HG02763 (cell line): ENCODE data around the gene BTBD8.
A peak's percentile ranks its signal among the peaks of the same experiment; 100 is the strongest.
"Not testable (repeated sequence)": the region's sequence is repeated elsewhere in the genome, so short reads cannot be mapped to it uniquely, and the experiment has no call there.

Experiments used
- ATAC-seq: cut with Tn5 transposase; IDR thresholded peaks from one replicate; pipeline ENCODE4 v1.9.1; 2021; ENCODE audit warnings: mild to moderate bottlenecking, moderate library complexity; ENCODE audit not compliant: unreplicated experiment

BTBD8 gene

GRCh38 chr1:92080128-92080985 lies at the start of gene BTBD8:
Gene BTBD8, plus strand, starts transcription at chr1:92080345. Its CDS starts 227 bp downstream, at chr1:92080572.
- peak; percentile 95 for ATAC-seq

GRCh38 chr1:92030656-92031107 lies 49.5 kb upstream of the BTBD8 start:
- ATAC-seq, result no peak

GRCh38 chr1:92031281-92032110 lies 48.6 kb upstream of the BTBD8 start:
- no peak for ATAC-seq

GRCh38 chr1:92037400-92037799 lies 42.7 kb upstream of the BTBD8 start:
- ATAC-seq, result no peak

- no peak for ATAC-seq
Observed at GRCh38 chr1:92038695-92039346, 41.3 kb upstream of the BTBD8 start.

- no peak for ATAC-seq
Observed at GRCh38 chr1:92040971-92041370, 39.2 kb upstream of the BTBD8 start.

- ATAC-seq, result no peak
Observed at GRCh38 chr1:92043621-92044020, 36.5 kb upstream of the BTBD8 start.

GRCh38 chr1:92045766-92046495 lies 34.2 kb upstream of the BTBD8 start:
- no peak for ATAC-seq

- no peak for ATAC-seq
Observed at GRCh38 chr1:92051948-92052347, 28.2 kb upstream of the BTBD8 start.

- no peak for ATAC-seq
Observed at GRCh38 chr1:92065042-92065441, 15.1 kb upstream of the BTBD8 start.

- ATAC-seq, result no peak
Observed at GRCh38 chr1:92066321-92066720, 13.8 kb upstream of the BTBD8 start.

- no peak for ATAC-seq
Observed at GRCh38 chr1:92070892-92071291, 9.3 kb upstream of the BTBD8 start.

- ATAC-seq, result not testable (repeated sequence)
Observed at GRCh38 chr1:92074446-92074845, 5.7 kb upstream of the BTBD8 start.

GRCh38 chr1:92075311-92075710 lies 4.8 kb upstream of the BTBD8 start, which contains the start of gene SETSIP:
Gene SETSIP, minus strand, starts transcription at chr1:92075411. Its CDS starts 0 bp downstream, at chr1:92075411.
- no peak for ATAC-seq

GRCh38 chr1:92076363-92076762 lies 3.8 kb upstream of the BTBD8 start:
- no peak for ATAC-seq

- ATAC-seq, result not testable (repeated sequence)
Observed at GRCh38 chr1:92078077-92078476, 2.1 kb upstream of the BTBD8 start.

- no peak for ATAC-seq
Observed at GRCh38 chr1:92079441-92079840, 704 bp upstream of the BTBD8 start.

GRCh38 chr1:92081031-92081430 lies 886 bp downstream of the BTBD8 start:
- no peak for ATAC-seq

- ATAC-seq, result no peak
Observed at GRCh38 chr1:92084651-92085050, 4.5 kb downstream of the BTBD8 start.

- ATAC-seq, result no peak
Observed at GRCh38 chr1:92085727-92086126, 5.6 kb downstream of the BTBD8 start.
